Non-pigmented ciliary epithelial cell (primary cell): ENCODE measurements around the gene CENPE.
A peak's percentile ranks its signal among the peaks of the same experiment; 100 is the strongest.
"Not testable (repeated sequence)": the region's sequence is repeated elsewhere in the genome, so short reads cannot be mapped to it uniquely, and the experiment has no call there.

Experiments
- DNase-seq: peaks from one replicate; pipeline ENCODE4 v3.0.0-alpha.2; 2010; ENCODE audit warnings: low read depth

Gene CENPE

GRCh38 chr4:103198111-103198765 is at the start of gene CENPE:
Gene CENPE (minus strand): TSS chr4:103198343. CDS start chr4:103198319, 24 bp downstream.
- peak; percentile 31 for DNase-seq

- no peak for DNase-seq
Measured at GRCh38 chr4:103244251-103244650, 46.1 kb upstream of the CENPE start.

- not testable (repeated sequence) for DNase-seq
Measured at GRCh38 chr4:103230938-103231337, 32.8 kb upstream of the CENPE start.

- DNase-seq = not testable (repeated sequence)
Measured at GRCh38 chr4:103223556-103223955, 25.4 kb upstream of the CENPE start.

- no peak for DNase-seq
Measured at GRCh38 chr4:103207673-103208072, 9.5 kb upstream of the CENPE start.

GRCh38 chr4:103204111-103204510 is 6.0 kb upstream of the CENPE start:
- no peak for DNase-seq

- no peak for DNase-seq
Measured at GRCh38 chr4:103201724-103202123, 3.6 kb upstream of the CENPE start.

GRCh38 chr4:103201253-103201652 is 3.1 kb upstream of the CENPE start:
- no peak for DNase-seq

- DNase-seq = no peak
Measured at GRCh38 chr4:103199009-103199408, 866 bp upstream of the CENPE start.

GRCh38 chr4:103197765-103198110 is 405 bp downstream of the CENPE start:
- no peak for DNase-seq

GRCh38 chr4:103193457-103193856 is 4.7 kb downstream of the CENPE start:
- no peak for DNase-seq

- DNase-seq = no peak
Measured at GRCh38 chr4:103171006-103171405, 27.1 kb downstream of the CENPE start.

- not testable (repeated sequence) for DNase-seq
Measured at GRCh38 chr4:103169750-103170149, 28.4 kb downstream of the CENPE start.

GRCh38 chr4:103168993-103169392 is 29.1 kb downstream of the CENPE start:
- no peak for DNase-seq

- DNase-seq = no peak
Measured at GRCh38 chr4:103162176-103162575, 36.0 kb downstream of the CENPE start.

- DNase-seq = no peak
Measured at GRCh38 chr4:103158760-103159159, 39.4 kb downstream of the CENPE start.

- no peak for DNase-seq
Measured at GRCh38 chr4:103156106-103156505, 42.0 kb downstream of the CENPE start.

GRCh38 chr4:103152381-103152780 is 45.8 kb downstream of the CENPE start:
- no peak for DNase-seq

- DNase-seq = peak; percentile 17
Measured at GRCh38 chr4:103150677-103151076, 47.5 kb downstream of the CENPE start.

GRCh38 chr4:103144926-103145325 is 53.2 kb downstream of the CENPE start:
- no peak for DNase-seq

GRCh38 chr4:103137446-103137827 is 60.7 kb downstream of the CENPE start:
- peak; percentile 50 for DNase-seq

- DNase-seq = no peak
Measured at GRCh38 chr4:103136671-103137445, 61.3 kb downstream of the CENPE start.

- DNase-seq = no peak
Measured at GRCh38 chr4:103129174-103129573, 69.0 kb downstream of the CENPE start.

GRCh38 chr4:103126126-103126525 is 72.0 kb downstream of the CENPE start:
- DNase-seq = no peak
